GM13977 (cell line): ENCODE results near the gene GABRA5.

Source experiments
- DNase-seq: peaks from one replicate; pipeline ENCODE4 v3.0.0; 2012; ENCODE audit warnings: low spot score
- CTCF ChIP-seq: IDR thresholded peaks from 2 replicates; pipeline ENCODE4 v1.5.1; 2012; ENCODE audit warnings: mild to moderate bottlenecking, control low read depth; ENCODE audit not compliant: insufficient read depth; ENCODE audit errors: extremely low read depth, missing control alignments
- in situ Hi-C: fragments of 300-500 bp; cut with MboI; formaldehyde crosslinking; loops from one replicate; pipeline ENCODE4 v1.12.0; 2022; ENCODE audit warnings: low sequenced_read_pairs, low pct_unique_long_range_greater_than_20kb, mixed read lengths, inconsistent platforms; ENCODE audit not compliant: unreplicated experiment

GABRA5 gene

GRCh38 chr15:26901041-26901440, 34.2 kb downstream of the GABRA5 start:
- no peak for DNase-seq
- in situ Hi-C loops, result no loop called here
- TF ChIP-seq CTCF, result no peak

- in situ Hi-C loops, result no loop called here
- TF ChIP-seq CTCF, result no peak
Observed at GRCh38 chr15:26910715-26911114, 43.9 kb downstream of the GABRA5 start.

GRCh38 chr15:26921433-26921832, 54.6 kb downstream of the GABRA5 start:
- TF ChIP-seq CTCF, result no peak
- in situ Hi-C loops, result no loop called here
- DNase-seq, result no peak

More at GRCh38 chr15:26910715-26911114, 43.9 kb downstream of the GABRA5 start:
- DNase-seq, result no peak

GRCh38 chr15:26926081-26926480, 59.2 kb downstream of the GABRA5 start:
- in situ Hi-C loops, result no loop called here
- no peak for DNase-seq
- no peak for TF ChIP-seq CTCF

- in situ Hi-C loops, result no loop called here
- TF ChIP-seq CTCF, result no peak
Observed at GRCh38 chr15:26928051-26928450, 61.2 kb downstream of the GABRA5 start.

GRCh38 chr15:26929588-26929987, 62.7 kb downstream of the GABRA5 start:
- in situ Hi-C loops, result no loop called here
- TF ChIP-seq CTCF, result no peak
- DNase-seq, result no peak

More at GRCh38 chr15:26928051-26928450, 61.2 kb downstream of the GABRA5 start:
- no peak for DNase-seq

- DNase-seq, result no peak
- in situ Hi-C loops, result no loop called here
- TF ChIP-seq CTCF, result no peak
Observed at GRCh38 chr15:26934848-26935247, 68.0 kb downstream of the GABRA5 start.
